Fibroblast of peridontal ligament (primary cell): ENCODE results near the gene NSUN3.
"Not testable (repeated sequence)": the region's sequence is repeated elsewhere in the genome, so short reads cannot be mapped to it uniquely, and the experiment has no call there.

Experiments
- DNase-seq: peaks from one replicate; pipeline ENCODE4 v3.0.0-alpha.2; 2010; ENCODE audit errors: extremely low read depth

Gene NSUN3

DNA sequence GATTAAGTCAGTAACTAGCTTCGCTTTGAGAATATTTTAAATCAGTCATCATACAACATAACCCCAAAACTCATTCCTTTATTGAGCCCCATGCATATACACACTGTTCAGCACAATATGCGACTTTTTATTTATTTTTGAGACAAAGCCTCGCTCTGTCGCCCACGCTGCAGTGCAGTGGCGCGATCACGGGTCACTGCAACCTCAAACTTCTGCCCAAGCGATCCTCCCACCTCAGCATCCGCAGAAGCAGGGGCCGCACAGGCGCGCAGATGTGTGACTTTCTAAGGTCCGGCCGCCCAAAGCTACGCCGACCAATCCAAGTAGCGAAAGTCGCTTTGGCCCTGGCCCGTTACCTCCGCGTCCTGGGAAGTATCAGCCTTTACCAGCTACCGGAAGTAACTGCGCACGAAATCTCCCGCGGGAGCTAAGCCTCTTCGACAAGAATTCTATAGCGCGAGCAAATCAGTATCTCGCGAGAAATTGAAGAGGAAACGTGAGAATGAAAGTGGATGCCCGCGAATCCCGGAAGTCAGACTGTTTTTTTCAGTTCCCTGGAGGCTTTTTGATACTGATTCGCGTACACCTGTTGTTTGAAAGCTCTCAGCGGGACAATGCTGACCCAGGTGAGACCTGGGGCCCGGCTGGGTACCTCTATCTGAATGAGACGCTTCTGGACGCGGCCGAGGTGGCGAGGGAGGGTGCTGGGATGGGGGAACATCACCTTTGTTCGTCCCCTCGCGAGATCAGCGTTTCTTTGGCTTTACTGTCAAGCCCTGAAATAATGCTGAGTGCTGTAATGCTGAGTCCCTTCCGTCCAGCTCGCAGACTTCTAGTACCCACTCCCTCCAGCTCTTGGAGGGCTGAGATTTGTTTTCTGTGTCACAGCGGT, at the start of gene NSUN3, which contains the start of gene DHFR2:
TSS of gene NSUN3 (plus strand) at position 549 of the 892 bp plus-strand sequence. CDS start at position 615, 66 bp downstream.
TSS of gene DHFR2 (minus strand) at position 404 of the 892 bp plus-strand sequence. CDS start 1,405 bp downstream, outside the sequence.
- peak; percentile 99 for DNase-seq

GRCh38 chr3:94015025-94015424, 47.8 kb upstream of the NSUN3 start:
- DNase-seq: no peak

DNA sequence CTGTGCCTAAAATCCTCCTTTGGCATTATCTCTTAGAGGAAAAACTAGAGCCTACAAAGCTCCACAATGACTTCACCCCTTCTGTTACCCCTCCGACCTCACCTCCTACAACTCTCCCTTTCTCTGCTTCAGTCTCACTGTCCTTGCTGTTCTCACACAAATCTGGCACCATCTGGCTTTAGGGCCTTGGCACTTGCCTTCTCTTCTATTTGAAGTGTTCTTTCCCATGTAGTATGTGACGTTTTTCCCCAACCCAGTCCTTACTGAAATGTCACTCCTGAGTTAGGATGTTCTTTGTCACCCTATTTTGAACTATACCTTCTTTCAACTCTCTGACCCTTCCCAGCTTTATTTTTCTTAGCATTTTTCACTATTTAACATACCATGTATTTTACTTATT, 43.2 kb upstream of the NSUN3 start:
- DNase-seq: no peak

GRCh38 chr3:94020293-94020692, 42.6 kb upstream of the NSUN3 start:
- DNase-seq: no peak

- DNase-seq: peak; percentile 73
These were observed 38.5 kb upstream of the NSUN3 start for GRCh38 chr3:94024385-94024784.

DNA sequence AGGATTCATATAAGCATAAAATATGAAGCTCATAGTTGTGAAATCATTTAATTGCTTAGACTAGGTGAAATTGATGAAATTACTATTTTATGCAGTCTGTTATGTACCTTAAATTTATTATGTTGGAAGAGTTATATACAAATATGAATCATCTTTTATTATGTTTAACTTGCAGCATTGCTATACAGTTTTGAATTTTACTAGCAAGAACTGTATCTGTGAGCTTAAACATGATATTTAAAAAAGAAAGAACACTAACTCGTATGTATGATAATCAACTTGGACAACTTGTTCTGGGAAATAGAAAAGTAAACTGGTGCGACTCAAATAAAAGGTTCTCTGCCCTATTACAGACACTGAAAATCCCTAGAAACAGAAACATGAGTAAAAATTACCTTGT, 36.2 kb upstream of the NSUN3 start:
- DNase-seq: no peak

DNA sequence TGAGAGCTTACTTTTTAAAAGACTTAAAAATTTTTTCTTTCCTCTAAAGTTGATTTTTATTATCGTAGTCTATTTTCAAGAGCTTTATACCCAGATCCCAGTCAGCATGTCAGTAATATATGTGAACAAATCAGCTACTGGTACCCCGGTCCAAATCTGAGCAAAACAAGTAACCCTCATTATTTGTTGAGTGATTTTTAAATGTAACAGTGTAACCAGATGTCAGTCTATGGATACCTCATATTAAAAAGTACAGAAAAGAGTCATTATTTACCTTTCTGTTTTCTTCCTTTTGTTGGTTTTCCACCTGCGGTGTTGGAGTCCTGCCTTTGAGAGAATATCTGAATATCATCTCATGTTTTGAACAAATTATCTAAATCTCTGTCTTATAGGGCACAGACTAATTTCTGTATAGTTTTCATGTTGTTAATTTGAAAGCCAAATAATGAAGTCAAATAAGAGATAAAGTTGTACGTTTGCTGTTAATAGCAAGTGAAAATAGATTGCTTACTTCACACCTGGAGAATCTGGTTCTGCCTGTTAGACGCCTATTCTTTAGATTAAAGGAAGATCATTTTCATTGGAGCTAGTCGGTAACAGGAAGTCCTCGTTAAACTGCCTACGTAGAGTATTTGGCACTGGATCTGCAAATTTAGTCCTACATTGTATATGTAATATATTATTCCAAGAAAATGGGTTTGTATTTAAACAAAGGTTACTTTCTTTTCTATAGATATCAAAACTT, 34.6 kb upstream of the NSUN3 start, which contains the start of gene STX19:
TSS of gene STX19 (minus strand) at position 505 of the 745 bp plus-strand sequence. CDS start 13,328 bp downstream, outside the sequence.
- DNase-seq: no peak

DNA sequence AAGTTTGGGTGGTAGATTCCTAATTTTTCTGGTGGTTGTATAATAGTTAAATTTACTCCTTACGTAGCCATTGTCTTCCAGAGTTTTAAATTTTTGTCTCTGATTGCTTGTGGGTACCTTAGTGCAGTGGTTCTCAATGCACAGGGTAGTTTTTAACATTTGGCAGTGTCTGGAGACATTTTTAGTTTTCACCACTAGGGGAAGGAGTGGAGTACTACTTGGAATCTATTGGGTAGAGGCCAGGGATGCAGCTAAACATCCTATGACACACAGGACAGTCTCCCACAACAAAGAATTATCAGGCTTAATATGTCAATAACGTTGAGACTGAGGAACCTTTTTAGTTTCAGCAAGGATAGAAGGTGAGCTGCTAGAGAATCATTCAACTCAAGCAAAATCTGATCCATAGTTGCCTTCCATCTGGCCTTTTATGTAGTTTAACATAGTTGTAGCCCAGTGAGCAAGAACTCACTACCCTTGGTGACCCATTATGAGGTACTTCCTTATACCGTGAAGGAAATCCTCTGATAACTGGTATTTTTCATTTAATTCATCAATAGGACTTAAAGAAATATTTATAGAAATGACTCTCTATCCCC, 25.9 kb upstream of the NSUN3 start:
- peak; percentile 52 for DNase-seq

GRCh38 chr3:94043285-94043684, 19.6 kb upstream of the NSUN3 start:
- no peak for DNase-seq

GRCh38 chr3:94044100-94044936, 18.5 kb upstream of the NSUN3 start:
- not testable (repeated sequence) for DNase-seq

- DNase-seq: no peak
These were observed 16.3 kb upstream of the NSUN3 start for GRCh38 chr3:94046533-94046932.

DNA sequence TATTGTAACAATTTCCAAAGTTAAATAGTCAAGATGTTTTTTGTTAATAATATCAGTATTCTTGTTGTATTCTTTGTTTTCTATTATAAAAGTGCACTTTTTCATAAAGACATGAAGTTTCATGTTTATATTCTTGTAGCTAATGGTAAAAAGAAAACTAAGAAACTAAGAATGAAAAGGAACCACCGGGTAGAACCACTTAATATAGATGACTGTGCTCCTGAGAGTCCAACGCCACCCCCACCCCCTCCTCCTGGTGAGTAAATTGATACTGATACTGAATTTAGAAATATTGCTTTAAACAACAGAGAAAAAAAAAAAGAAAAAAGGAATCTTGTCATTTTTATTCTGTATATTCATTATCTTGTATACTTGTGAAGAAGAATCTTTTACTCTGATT, 13.6 kb upstream of the NSUN3 start:
- no peak for DNase-seq

- no peak for DNase-seq
These were observed 12.3 kb upstream of the NSUN3 start for GRCh38 chr3:94050546-94050945.

- no peak for DNase-seq
These were observed 1.6 kb upstream of the NSUN3 start for GRCh38 chr3:94061297-94061696.

GRCh38 chr3:94063496-94064119, 747 bp downstream of the NSUN3 start:
- no peak for DNase-seq

GRCh38 chr3:94064243-94064860, 1.5 kb downstream of the NSUN3 start:
- peak; percentile 50 for DNase-seq

- DNase-seq: no peak
These were observed 2.3 kb downstream of the NSUN3 start for GRCh38 chr3:94065122-94065521.

DNA sequence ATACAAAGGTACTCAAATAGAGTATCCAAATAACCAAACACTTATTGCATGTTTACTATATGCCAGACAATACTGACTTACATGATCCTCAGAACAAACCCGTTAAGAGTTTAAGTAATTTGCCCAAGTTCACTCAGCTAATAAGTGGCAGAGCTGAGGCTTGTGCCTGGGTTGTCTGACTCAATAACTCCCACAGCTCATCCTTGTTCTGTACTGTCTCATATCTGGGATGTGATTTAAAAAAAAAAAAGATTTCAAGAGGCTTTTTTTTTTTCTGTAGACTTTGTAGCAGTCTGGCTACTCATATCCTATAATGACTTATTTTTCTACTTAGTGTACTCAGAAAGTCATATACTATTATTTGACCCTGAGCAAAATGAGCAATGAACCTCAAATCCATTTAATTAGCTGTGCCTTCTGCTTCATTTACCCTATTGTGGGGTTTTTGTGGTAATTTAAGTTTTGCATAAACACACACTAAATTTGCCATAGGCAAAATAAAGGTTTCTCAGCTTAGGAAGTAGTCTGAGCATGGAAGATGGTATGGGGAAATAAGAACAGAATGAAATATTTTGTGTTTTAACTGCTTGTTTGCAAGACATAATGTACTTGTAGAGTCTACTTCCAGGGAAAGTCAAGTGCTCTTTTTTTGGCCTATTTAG, 3.1 kb downstream of the NSUN3 start:
- DNase-seq: no peak
